ENCODE measurements around the gene BTBD9.

DNA sequence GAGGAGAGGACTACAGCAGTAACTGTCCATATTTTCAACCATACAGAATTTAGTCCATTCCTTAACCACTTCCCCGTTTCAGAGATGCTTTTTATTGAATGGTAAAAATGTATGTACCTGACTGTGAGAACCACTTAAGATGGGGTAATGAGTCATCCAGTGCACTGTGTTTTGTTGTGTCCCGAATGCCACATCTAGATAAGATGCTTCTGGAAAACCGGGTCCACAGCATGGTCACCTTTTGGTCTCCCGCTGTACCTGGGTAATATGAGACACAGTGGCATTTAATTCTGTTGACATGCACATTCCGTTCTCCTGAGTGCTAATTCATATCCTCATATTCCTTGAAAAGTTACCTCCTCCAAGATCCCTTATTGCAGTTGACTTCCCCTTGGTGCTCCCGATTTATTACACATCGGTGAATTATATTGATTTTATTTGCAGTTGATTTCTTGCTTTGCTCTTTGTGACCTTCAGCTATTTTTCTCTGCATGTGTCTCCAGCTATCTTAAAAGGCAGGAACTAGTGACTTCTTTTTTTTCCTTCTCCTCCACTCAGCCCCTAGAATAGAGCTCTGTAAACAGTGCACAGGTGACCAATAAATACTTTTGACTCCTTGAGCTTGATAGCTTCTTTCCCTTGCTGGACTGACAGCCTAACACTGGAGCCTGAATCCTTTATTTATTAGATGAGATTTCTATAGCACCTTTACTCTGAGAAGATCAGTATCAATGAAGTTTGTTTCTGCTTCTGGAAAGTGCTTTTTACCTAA is 505.6 kb downstream of the BTBD9 start:
- TF ChIP-seq EZH2 (IDR thresholded peaks at IDR 0.05; ENCODE audit: insufficient read depth, poor library complexity, severe bottlenecking) (no peak), EZH2phosphoT487 (IDR thresholded peaks at IDR 0.05; ENCODE audit: insufficient read depth, low read depth) (no peak)

All from GM23248 (cell line).